ENCODE data around the gene RAB31.

- TF ChIP-seq CTCF (IDR thresholded peaks at IDR 0.05) (no peak), POLR2AphosphoS5 (IDR thresholded peaks at IDR 0.05) (no peak)
These were observed 12.5 kb upstream of the RAB31 start for GRCh38 chr18:9695605-9696004.
